Measurements from ENCODE around the gene CALY.

- TF ChIP-seq POLR2A (IDR thresholded peaks at IDR 0.05; ENCODE audit: low read depth, low read length) (no peak), POLR2AphosphoS5 (IDR thresholded peaks at IDR 0.05; ENCODE audit: low read depth, low read length) (no peak)
These were observed 18.1 kb upstream of the CALY start for GRCh38 chr10:133354672-133355240.
